Measurements from ENCODE around the gene LDAF1. TPM values are rescaled to one million over a fixed set of nuclear protein-coding genes. Genes with fewer than 3 reads are reported as not detected.
"Not testable (repeated sequence)": the region's sequence is repeated elsewhere in the genome, so short reads cannot be mapped to it uniquely, and the experiment has no call there.

The LDAF1 gene
- total RNA-seq, 4 donors from 2014 or later: 10.5 to 88.6 (median 51.4) TPM

GRCh38 chr16:21190013-21190412, 31.5 kb downstream of the LDAF1 start:
- intact Hi-C loops (cut with DNase I; ENCODE audit: low total_unique reads): no loop called here
- DNase-seq: no peak
- Histone ChIP-seq H3K4me1 (no peaks in the 10 kb centered on the region), H3K4me3 (no peak overlapping the region), H3K36me3 (no peaks in the 10 kb centered on the region), H3K27me3 (no peaks in the 10 kb centered on the region), H3K9me3 (no peaks in the 10 kb centered on the region), H3K27ac (no peak overlapping the region)
- TF ChIP-seq POLR2A (IDR thresholded peaks at IDR 0.05) (no peak), CTCF (IDR thresholded peaks at IDR 0.05) (no peak)

DNA sequence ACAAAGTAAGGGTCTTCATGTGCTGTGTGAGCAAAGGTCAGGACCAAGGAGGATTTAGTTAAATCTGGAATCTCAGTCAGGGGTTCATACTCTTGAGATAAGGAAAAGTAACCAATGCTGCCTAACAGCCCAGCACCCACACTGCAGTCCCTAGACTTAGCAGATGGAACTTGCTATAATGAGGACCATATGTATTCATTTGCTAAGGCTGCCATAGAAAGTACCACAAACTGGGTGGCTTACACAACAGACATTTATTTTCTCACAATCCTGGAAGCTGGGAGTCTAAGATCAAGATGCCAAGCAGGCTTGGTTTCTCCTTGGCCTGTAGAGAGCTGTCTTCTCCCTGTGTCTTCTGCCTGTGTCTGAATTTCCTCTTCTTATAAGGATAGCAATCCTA, 32.1 kb downstream of the LDAF1 start:
- Histone ChIP-seq H3K27ac (no peak overlapping the region), H3K4me1 (no peaks in the 10 kb centered on the region), H3K4me3 (no peak overlapping the region), H3K36me3 (no peaks in the 10 kb centered on the region), H3K9me3 (no peaks in the 10 kb centered on the region), H3K27me3 (no peaks in the 10 kb centered on the region)
- DNase-seq: no peak
- TF ChIP-seq CTCF (IDR thresholded peaks at IDR 0.05): no peak
- no peak for TF ChIP-seq POLR2A (IDR thresholded peaks at IDR 0.05)
- intact Hi-C loops (cut with DNase I; ENCODE audit: low total_unique reads): no loop called here

GRCh38 chr16:21192991-21193390, 34.5 kb downstream of the LDAF1 start:
- Histone ChIP-seq H3K9me3 (no peaks in the 10 kb centered on the region), H3K4me1 (no peaks in the 10 kb centered on the region), H3K4me3 (no peak overlapping the region), H3K36me3 (no peaks in the 10 kb centered on the region), H3K27me3 (no peaks in the 10 kb centered on the region), H3K27ac (no peak overlapping the region)
- intact Hi-C loops (cut with DNase I; ENCODE audit: low total_unique reads): no loop called here
- TF ChIP-seq POLR2A (IDR thresholded peaks at IDR 0.05) (no peak), CTCF (IDR thresholded peaks at IDR 0.05) (no peak)
- DNase-seq: no peak

DNA sequence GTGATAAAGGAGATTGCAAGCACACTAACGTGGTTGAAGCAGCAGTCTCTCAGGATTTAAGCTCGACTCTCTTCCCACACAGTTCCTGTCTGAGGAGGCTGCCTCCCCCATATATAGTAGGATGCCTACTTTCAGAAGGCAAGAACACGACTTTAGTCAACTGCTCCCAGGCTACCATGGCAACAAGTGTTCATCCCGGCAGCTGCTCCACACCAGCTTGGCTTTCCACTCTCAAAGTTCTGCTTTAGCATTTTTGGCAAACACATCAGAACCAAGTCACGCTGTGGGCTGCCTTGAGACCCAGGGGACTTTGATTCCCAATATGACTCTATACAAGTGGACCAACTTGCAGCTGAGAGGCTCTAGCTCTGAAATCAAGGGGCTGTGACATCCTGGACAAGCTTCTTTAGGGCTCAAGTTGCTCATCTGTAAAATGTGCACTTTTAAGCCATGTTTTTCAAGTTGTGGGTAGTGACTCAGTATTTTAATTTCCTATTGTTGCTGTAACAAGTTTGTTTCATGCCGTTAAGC, 36.4 kb downstream of the LDAF1 start:
- intact Hi-C loops (cut with DNase I; ENCODE audit: low total_unique reads): no loop called here
- H3K4me1 ChIP-seq: no peaks in the 10 kb centered on the region
- H3K36me3 ChIP-seq: no peaks in the 10 kb centered on the region
- no peak overlapping the region for H3K4me3 ChIP-seq
- no peaks in the 10 kb centered on the region for H3K27me3 ChIP-seq
- DNase-seq: no peak
- H3K9me3 ChIP-seq: no peaks in the 10 kb centered on the region
- no peak overlapping the region for H3K27ac ChIP-seq
- TF ChIP-seq POLR2A (IDR thresholded peaks at IDR 0.05) (no peak), CTCF (IDR thresholded peaks at IDR 0.05) (no peak)

DNA sequence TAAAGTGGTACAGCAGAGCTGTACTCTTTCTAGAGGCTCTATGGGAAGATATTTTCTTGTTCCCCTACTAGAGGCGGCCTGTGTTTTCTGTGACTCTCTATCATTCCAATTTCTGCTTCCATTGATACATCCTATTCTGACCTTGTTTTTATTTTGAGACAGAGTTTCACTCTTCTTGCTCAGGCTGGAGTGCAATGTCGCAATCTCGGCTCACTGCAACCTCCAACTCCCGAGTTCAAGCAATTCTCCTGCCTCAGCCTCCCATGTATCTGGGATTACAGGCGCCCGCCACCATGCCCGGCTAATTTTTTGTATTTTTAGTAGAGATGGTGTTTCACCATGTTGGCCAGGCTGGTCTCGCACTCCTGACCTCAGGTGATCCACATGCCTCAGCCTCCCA, 36.9 kb downstream of the LDAF1 start:
- intact Hi-C loops (cut with DNase I; ENCODE audit: low total_unique reads); H3K36me3 ChIP-seq: not testable (repeated sequence)

GRCh38 chr16:21197112-21197511, 38.6 kb downstream of the LDAF1 start:
- no peaks in the 10 kb centered on the region for H3K36me3 ChIP-seq
- no peak for TF ChIP-seq POLR2A (IDR thresholded peaks at IDR 0.05)
- no peak for TF ChIP-seq CTCF (IDR thresholded peaks at IDR 0.05)
- H3K27ac ChIP-seq: no peak overlapping the region
- no peak for DNase-seq
- H3K27me3 ChIP-seq: no peaks in the 10 kb centered on the region
- intact Hi-C loops (cut with DNase I; ENCODE audit: low total_unique reads): no loop called here
- no peaks in the 10 kb centered on the region for H3K4me1 ChIP-seq
- no peak overlapping the region for H3K4me3 ChIP-seq
- H3K9me3 ChIP-seq: no peaks in the 10 kb centered on the region

More for the DNA sequence above, 36.9 kb downstream of the LDAF1 start:
- H3K4me1 ChIP-seq, H3K27ac ChIP-seq, DNase-seq, H3K4me3 ChIP-seq, H3K27me3 ChIP-seq, H3K9me3 ChIP-seq: not testable (repeated sequence)
